Stomach (tissue), 9 donors: Measurements from ENCODE around the gene ATAD3A. TPM values are rescaled to one million over a fixed set of nuclear protein-coding genes. Genes with fewer than 3 reads are reported as not detected.
"Not testable (repeated sequence)": the region's sequence is repeated elsewhere in the genome, so short reads cannot be mapped to it uniquely, and the experiment has no call there.

Experiments
- DNase-seq, 2 donors: peaks; one replicate each; pipeline versions ENCODE4 v3.0.0 to v3.0.0-alpha.2; 2013 to 2019
- H3K27ac ChIP-seq, 5 donors: fragments of 200-600 bp in 4 of 5; sonication (generic) in 4 of 5; one replicate each; pipeline ENCODE4 v1.5.1; 2013 to 2019; ENCODE audit warnings: mild to moderate bottlenecking in 1 of 5, moderate library complexity in 1 of 5
- H3K27me3 ChIP-seq, 3 donors: fragments of 200-600 bp; sonication (generic); one replicate each; pipeline ENCODE4 v1.5.1; 2017 to 2019; ENCODE audit warnings: mixed run types in 1 of 3
- H3K36me3 ChIP-seq, 4 donors: fragments of 200-600 bp; sonication (generic); 1 replicate in 3 of 4; 2 replicates in 1 of 4; pipeline ENCODE4 v1.5.1; 2016 to 2019
- H3K4me1 ChIP-seq, 4 donors: fragments of 200-600 bp; sonication (generic); one replicate each; pipeline ENCODE4 v1.5.1; 2016 to 2019
- H3K4me3 ChIP-seq, 4 donors: fragments of 200-600 bp; sonication (generic) in 3 of 4; one replicate each; pipeline ENCODE4 v1.5.1; 2016 to 2019; ENCODE audit warnings: mild to moderate bottlenecking in 1 of 4
- H3K9me3 ChIP-seq, 4 donors: fragments of 200-600 bp; sonication (generic); one replicate each; pipeline ENCODE4 v1.5.1; 2016 to 2019
- EP300 ChIP-seq: sonication (generic); formaldehyde crosslinking; IDR thresholded peaks from one replicate; pipeline ENCODE4 v1.6.1; 2017; ENCODE audit warnings: antibody characterized with exemption
- POLR2A ChIP-seq, 4 donors: fragments of 450-650 bp; IDR thresholded peaks; one replicate each; pipeline ENCODE4 v1.6.1; 2016; ENCODE audit warnings: antibody characterized with exemption in 4 of 4, control low read depth in 2 of 4, mild to moderate bottlenecking in 1 of 4, moderate library complexity in 1 of 4
- POLR2AphosphoS5 ChIP-seq, 3 donors: sonication (generic); formaldehyde crosslinking; IDR thresholded peaks; one replicate each; pipeline ENCODE4 v1.6.1; 2016; ENCODE audit warnings: antibody characterized with exemption in 3 of 3
- WGBS, 5 donors: extraction: QIAGEN DNeasy Blood & Tissue Kit in 3 of 5; methylation state at CpG; one replicate each; pipeline versions ENCODE4 v1.1.5 to v1.1.7; 2013 to 2018; 5-methylcytosine and 5-hydroxymethylcytosine counted together
- intact Hi-C: fragments of 100-400 bp; cut with DNase I; formaldehyde crosslinking; loops from one replicate; pipeline ENCODE4 v1.15.1; 2023; ENCODE audit warnings: low total_unique reads
- polyA plus RNA-seq, 3 donors: library from polyadenylated mRNA; stranded (reverse); fragments of 200-250 nt; gene quantifications; one replicate each; pipeline ENCODE4 v1.2.3, GENCODE V29; 2013
- total RNA-seq, 5 donors: library from RNA; depleted of rRNA; stranded (reverse); fragments of >200 nt; gene quantifications; one replicate each; pipeline versions ENCODE4 v1.1.0 to v1.2.3, GENCODE V29; 2014 to 2016
- TF ChIP-seq, protein P1 (sequence below), 7 experiments: fragments of 450-650 bp in 4 of 7; fragments of 200-600 bp in 3 of 7; sonication (generic) in 3 of 7; IDR thresholded peaks; one replicate each; pipeline ENCODE4 v1.5.1; 2016 to 2019; ENCODE audit warnings: antibody characterized with exemption in 7 of 7, control low read depth in 2 of 7, mild to moderate bottlenecking in 1 of 7
- donor health status: healthy with polysubstance abuse.
- donor health status: Bipolar disorder and iron deficiency.
- donor health status: healthy.

The ATAD3A gene
- total and polyA plus RNA-seq, 8 donors: 10.6 to 92.1 (median 18.7) TPM

DNA sequence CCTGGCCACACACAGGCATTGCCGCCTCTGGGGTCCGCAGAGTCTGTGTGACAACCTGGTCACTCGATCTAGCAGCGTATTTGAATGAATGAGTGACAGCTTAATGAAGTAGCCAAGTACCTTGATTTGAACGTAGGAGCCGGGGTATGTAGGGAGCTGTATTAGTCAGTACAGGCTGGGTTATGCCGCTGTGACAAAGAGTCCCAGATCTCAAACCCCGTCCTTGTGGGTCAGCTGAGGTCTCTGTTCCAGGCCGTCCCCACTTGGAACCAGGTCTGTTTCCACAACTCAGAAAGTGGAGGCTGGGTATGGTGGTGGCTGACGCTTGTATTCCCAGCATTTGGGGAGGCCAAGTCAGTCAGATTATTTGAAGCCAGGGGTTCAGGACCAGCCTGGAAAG, 20.4 kb upstream of the ATAD3A start:
- WGBS, 5 donors: 95 to 99% (median 97%) methylated on average over 10 of the region's 10 CpGs
- no peak overlapping the region for H3K27ac ChIP-seq
- peaks cover 29 to 98% (median 93%) of the 10 kb centered on the region in 4 donors for H3K36me3 ChIP-seq

DNA sequence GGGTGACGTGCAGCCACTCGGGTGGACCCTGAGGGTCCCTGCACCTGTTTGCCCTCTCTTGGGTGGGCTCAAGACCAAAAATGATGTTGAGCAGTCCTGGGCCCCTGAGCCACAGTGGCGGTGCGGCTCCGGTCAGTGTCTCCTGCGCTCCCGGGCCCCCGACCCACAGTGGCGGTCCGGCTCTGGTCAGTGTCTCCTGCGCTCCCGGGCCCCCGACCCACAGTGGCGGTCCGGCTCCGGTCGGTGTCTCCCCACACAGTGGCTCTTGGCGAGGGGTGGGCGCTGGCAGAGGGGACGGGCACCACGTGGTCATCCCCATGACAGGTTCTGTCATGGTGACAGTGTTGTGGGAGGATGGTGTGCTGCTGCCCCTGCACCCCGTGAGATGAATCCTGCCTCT, 17.7 kb upstream of the ATAD3A start:
- DNase-seq, H3K4me3 ChIP-seq, H3K27me3 ChIP-seq, H3K4me1 ChIP-seq, intact Hi-C loops, H3K27ac ChIP-seq: not testable (repeated sequence)
- H3K36me3 ChIP-seq: peaks cover 21 to 71% (median 66%) of the 10 kb centered on the region in 4 donors
- WGBS, 5 donors: 98% methylated on average over 18 to 22 of the region's 22 CpGs; no CpG with 5 or more reads in 1 of the 5 donors
- H3K9me3 ChIP-seq: peaks cover 0 to 23% (median 12%) of the 10 kb centered on the region in 4 donors

More for the DNA sequence above, 20.4 kb upstream of the ATAD3A start:
- Histone ChIP-seq H3K27me3 (no peaks in the 10 kb centered on the region), H3K4me1 (no peaks in the 10 kb centered on the region), H3K9me3 (peaks cover 0 to 23% (median 12%) of the 10 kb centered on the region in 4 donors), H3K4me3 (no peak overlapping the region)
- no peak for DNase-seq
- intact Hi-C loops: no loop called here
- TF ChIP-seq, protein P1, sequence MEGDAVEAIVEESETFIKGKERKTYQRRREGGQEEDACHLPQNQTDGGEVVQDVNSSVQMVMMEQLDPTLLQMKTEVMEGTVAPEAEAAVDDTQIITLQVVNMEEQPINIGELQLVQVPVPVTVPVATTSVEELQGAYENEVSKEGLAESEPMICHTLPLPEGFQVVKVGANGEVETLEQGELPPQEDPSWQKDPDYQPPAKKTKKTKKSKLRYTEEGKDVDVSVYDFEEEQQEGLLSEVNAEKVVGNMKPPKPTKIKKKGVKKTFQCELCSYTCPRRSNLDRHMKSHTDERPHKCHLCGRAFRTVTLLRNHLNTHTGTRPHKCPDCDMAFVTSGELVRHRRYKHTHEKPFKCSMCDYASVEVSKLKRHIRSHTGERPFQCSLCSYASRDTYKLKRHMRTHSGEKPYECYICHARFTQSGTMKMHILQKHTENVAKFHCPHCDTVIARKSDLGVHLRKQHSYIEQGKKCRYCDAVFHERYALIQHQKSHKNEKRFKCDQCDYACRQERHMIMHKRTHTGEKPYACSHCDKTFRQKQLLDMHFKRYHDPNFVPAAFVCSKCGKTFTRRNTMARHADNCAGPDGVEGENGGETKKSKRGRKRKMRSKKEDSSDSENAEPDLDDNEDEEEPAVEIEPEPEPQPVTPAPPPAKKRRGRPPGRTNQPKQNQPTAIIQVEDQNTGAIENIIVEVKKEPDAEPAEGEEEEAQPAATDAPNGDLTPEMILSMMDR (IDR thresholded peaks at IDR 0.05): no peak
- TF ChIP-seq POLR2A (IDR thresholded peaks at IDR 0.05) (no peak), POLR2AphosphoS5 (IDR thresholded peaks at IDR 0.05) (no peak), EP300 (no peak)

DNA sequence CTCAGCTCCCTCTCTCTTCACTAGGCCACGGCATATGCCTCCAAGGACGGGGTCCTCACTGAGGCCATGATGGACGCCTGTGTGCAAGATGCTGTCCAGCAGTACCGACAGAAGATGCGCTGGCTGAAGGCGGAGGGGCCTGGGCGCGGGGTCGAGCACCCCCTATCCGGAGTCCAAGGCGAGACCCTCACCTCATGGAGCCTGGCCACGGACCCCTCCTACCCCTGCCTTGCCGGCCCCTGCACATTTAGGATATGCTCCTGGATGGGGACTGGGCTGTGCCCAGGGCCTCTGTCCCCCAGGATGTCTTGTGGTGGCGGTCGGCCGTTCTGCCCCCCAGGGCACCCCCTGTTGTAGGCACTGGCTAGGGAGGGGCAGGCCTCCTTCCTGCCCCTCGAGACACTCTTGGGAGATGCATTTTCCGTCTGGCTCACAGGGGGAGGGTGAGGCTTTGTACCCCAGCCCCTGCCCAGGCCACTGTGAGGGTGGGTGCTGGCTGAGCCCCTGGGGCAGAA, 16.4 kb upstream of the ATAD3A start:
- peaks cover 0 to 23% (median 12%) of the 10 kb centered on the region in 4 donors for H3K9me3 ChIP-seq
- intact Hi-C loops: not testable (repeated sequence)

DNA sequence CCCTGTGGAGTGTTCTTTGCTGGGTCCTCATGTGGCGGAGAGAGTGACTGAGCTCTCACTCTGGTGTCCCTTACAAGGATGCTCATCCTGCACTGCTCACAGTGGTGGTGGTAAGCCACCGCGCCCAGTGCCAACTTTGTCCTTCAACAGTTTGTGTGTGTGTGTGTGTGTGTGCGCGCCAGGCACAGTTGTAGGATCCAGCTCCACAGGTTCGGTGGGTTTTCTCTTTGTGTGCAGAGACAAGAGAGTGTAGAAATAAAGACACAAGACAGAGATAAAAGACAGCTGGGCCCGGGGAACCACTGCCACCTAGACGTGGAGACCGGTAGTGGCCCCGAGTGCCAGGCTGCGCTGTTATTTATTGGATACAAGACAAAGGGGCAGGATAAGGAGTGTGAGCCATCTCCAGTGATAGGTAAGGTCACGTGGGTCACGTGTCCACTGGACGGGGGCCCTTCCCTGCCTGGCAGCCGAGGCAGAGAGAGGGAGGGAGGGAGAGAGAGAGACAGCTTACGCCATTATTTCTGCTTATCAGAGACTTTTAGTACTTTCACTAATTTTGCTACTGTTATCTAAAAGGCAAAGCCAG, 7.1 kb upstream of the ATAD3A start:
- peak overlapping the region in 2 of 4 donors; percentile 14 to 22 for H3K4me3 ChIP-seq
- 25 to 35% (median 32%) methylated on average over 15 to 16 of the region's 16 CpGs for whole genome bisulfite sequencing, 5 donors
- TF ChIP-seq, protein P1 (IDR thresholded peaks at IDR 0.05): peak in 5 of 7 experiments; percentile 46 to 68 (median 60)
- H3K27ac ChIP-seq: peak overlapping the region; percentile 42 to 75 (median 71)
- H3K27me3 ChIP-seq, intact Hi-C loops, H3K9me3 ChIP-seq, H3K36me3 ChIP-seq: not testable (repeated sequence)
- peaks cover 5 to 14% (median 11%) of the 10 kb centered on the region in 4 donors for H3K4me1 ChIP-seq
- peak; percentile 69 to 71 for DNase-seq

More for the DNA sequence above, 16.4 kb upstream of the ATAD3A start:
- peaks cover 10 to 59% (median 54%) of the 10 kb centered on the region in 4 donors for H3K36me3 ChIP-seq
- DNase-seq, H3K27me3 ChIP-seq, H3K4me3 ChIP-seq, H3K4me1 ChIP-seq, H3K27ac ChIP-seq: not testable (repeated sequence)
- WGBS, 5 donors: 67 to 93% (median 92%) methylated on average over 5 to 18 of the region's 18 CpGs

DNA sequence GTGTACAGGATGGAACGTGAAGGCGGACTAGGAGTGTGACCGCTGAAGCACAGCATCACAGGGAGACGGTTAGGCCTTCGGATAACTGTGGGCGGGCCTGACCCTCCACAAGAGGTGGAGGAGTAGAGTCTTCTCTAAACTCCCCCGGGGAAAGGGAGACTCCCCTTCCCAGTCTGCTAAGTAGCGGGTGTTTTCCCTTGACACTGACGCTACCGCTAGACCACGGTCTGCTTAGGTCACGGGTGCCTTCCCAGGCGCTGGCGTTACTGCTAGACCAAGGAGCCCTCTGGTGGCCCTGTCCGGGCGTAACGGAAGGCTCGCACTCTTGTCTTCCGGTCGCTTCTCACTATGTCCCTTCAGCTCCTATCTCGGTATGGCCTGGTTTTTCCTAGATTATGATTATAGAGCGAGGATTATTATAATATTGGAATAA, 6.6 kb upstream of the ATAD3A start:
- H3K27me3 ChIP-seq, intact Hi-C loops, H3K36me3 ChIP-seq, H3K9me3 ChIP-seq: not testable (repeated sequence)
- WGBS, 5 donors: 10 to 23% (median 15%) methylated on average over 10 to 17 of the region's 22 CpGs
- Histone ChIP-seq H3K4me3 (peak overlapping the region in 2 of 4 donors; percentile 14 to 22), H3K4me1 (peaks cover 5 to 14% (median 11%) of the 10 kb centered on the region in 4 donors), H3K27ac (peak overlapping the region; percentile 42 to 75 (median 71))
- TF ChIP-seq, protein P1 (IDR thresholded peaks at IDR 0.05): peak in 1 of 7 experiments; percentile 6
- TF ChIP-seq POLR2AphosphoS5 (IDR thresholded peaks at IDR 0.05): peak in 1 of 3 donors; percentile 3
- DNase-seq: peak; percentile 30 to 59

GRCh38 chr1:1505801-1506200, 6.2 kb upstream of the ATAD3A start:
- H3K27me3 ChIP-seq, H3K9me3 ChIP-seq, H3K36me3 ChIP-seq, intact Hi-C loops, DNase-seq: not testable (repeated sequence)
- Histone ChIP-seq H3K4me3 (peak overlapping the region in 1 of 4 donors; percentile 22), H3K27ac (peak overlapping the region in 4 of 5 donors; percentile 70 to 75 (median 72)), H3K4me1 (peaks cover 6 to 18% (median 13%) of the 10 kb centered on the region in 4 donors)
- 63 to 70% (median 68%) methylated on average over 5 of the region's 5 CpGs for WGBS, 5 donors
